SW480 (cell line): ENCODE results near the gene CMIP.
"Not testable (repeated sequence)": the region's sequence is repeated elsewhere in the genome, so short reads cannot be mapped to it uniquely, and the experiment has no call there.

Experiments
- DNase-seq: peaks from one replicate; pipeline ENCODE4 v3.0.0-alpha.2; 2016; ENCODE audit warnings: low spot score

CMIP gene

DNA sequence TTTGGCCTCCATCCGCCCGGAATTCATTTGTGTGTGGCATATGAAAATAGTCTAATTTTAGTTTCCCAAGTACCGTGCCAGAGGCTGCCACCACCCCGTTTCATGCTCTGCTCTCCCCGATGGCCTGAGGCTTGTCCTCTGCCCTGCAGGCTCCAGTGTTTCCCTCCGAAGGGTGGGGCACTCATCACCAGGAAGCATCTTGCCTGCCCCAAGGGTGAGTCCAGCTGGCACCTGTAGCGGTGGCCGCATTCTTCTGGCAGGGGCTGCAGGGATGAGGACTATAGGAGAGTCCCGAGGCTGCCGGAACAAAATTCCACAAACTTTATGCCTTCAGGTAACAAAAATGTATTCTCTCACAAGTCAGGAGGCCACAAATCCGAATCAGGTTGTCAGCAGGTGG lies 23.1 kb upstream of the CMIP start:
- no peak for DNase-seq

DNA sequence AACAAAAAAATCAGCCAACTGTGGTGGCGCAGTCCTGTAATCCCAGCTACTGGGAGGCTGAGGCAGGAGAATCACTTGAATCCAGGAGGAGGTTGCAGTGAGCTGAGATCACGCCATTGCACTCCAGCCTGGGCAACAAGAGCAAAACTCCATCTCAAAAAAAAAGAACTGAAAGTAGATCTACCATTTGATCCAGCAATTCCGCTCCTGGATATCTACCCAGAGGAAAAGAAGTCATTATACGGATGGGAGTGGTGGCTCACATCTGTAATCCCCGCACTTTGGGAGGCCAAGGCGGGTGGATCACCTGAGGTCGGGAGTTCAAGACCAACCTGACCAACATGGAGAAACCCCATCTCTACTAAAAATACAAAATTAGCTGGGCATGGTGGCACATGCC lies 22.5 kb upstream of the CMIP start:
- DNase-seq: not testable (repeated sequence)

DNA sequence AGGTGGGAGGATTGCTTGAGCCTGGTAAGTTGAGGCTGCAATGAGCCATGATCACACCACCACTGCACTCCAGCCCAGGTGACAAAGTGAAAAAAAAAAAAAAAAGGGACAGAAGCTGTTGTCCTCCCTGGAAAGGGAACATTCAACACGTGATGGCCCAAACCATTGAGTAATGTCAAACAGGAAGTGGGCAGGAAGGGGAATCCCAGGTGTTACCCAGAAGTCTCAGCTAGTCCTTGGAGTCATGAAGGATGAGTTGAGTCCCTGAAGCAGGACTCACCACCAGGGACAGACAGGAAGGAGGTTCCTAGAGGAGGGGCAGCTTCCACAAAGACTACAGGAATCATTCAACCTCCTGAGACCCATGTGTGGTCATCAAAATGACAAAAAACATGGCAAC lies 19.8 kb upstream of the CMIP start:
- peak; percentile 49 for DNase-seq

- no peak for DNase-seq
Observed at GRCh38 chr16:81427219-81427618, 17.4 kb upstream of the CMIP start.

GRCh38 chr16:81429045-81429521 lies 15.5 kb upstream of the CMIP start:
- no peak for DNase-seq

GRCh38 chr16:81431554-81432353 lies 12.9 kb upstream of the CMIP start:
- no peak for DNase-seq

GRCh38 chr16:81432937-81433557 lies 11.6 kb upstream of the CMIP start:
- no peak for DNase-seq

- DNase-seq: no peak
Observed at GRCh38 chr16:81435103-81435502, 9.5 kb upstream of the CMIP start.

- no peak for DNase-seq
Observed at GRCh38 chr16:81435567-81435966, 9.0 kb upstream of the CMIP start.

DNA sequence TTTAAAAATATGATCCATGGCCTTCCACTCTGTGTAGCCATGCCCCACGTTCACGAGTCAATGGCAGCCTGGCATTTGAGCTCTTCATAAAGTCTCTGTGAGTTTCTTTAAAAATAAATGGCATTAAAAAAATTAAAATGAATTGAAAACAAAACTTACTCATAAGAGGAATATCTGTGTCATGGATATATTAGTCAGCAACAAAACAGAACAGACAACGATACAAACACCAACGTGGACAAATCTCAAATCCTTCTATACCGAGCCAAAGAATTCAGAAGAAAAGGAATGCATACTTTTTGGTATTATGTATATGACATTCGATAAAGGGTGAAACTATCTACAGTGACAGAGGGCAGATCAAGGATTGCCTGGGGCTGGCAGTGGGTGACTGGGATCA lies 8.2 kb upstream of the CMIP start:
- no peak for DNase-seq

DNA sequence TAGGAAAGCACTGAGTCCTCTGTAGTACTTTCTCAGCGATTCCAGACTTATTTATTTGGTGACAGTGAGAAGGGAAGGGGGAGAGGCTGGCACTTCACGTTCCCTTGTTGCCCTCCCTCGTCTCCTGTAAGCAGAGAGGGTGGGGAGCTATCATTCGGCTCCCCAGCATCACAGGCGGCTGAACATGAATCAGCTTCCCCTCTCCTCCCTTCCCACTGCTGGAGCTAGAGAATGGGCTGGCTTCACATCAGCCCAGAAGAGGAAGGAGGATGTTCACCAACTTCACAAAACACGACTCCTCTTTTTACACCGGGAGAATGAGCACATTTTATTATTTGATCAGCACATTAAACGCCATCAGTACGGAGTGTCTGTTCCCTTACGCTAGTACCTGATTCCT lies 6.7 kb upstream of the CMIP start:
- DNase-seq: no peak

- no peak for DNase-seq
Observed at GRCh38 chr16:81440888-81441761, 3.5 kb upstream of the CMIP start.

DNA sequence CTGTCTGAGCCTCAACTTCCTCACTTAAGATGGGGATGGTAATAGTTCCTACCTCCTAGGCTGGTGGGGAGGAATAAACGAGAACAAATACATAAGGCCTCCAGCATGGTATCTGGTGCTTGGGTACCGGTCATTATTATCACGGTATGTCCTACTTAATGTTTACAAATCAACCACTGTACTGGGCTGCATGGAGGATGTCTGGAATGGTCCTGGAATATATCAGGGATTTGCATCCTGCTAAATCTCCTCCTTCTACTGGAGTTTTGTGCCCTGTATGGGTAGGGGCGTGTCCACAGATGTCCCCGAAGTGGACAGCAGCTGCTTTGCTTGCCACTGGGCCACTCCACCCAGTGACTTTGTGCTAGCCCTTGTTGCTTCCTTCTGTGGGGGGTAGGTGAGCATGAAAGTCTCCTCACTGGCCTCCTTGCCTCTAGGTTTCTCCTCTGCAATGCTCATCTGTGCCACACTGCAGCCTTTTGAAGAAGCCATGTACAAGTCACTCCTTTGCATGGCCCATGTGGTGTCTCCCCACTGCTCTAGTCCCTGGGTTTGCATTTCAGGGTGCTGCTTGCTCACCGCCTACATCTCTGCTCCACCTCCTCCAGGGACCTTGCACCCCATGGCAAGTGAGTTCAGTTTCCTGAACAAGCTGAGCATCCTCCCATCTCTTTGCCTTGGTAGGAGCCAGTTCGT lies 2.2 kb upstream of the CMIP start:
- DNase-seq: no peak

DNA sequence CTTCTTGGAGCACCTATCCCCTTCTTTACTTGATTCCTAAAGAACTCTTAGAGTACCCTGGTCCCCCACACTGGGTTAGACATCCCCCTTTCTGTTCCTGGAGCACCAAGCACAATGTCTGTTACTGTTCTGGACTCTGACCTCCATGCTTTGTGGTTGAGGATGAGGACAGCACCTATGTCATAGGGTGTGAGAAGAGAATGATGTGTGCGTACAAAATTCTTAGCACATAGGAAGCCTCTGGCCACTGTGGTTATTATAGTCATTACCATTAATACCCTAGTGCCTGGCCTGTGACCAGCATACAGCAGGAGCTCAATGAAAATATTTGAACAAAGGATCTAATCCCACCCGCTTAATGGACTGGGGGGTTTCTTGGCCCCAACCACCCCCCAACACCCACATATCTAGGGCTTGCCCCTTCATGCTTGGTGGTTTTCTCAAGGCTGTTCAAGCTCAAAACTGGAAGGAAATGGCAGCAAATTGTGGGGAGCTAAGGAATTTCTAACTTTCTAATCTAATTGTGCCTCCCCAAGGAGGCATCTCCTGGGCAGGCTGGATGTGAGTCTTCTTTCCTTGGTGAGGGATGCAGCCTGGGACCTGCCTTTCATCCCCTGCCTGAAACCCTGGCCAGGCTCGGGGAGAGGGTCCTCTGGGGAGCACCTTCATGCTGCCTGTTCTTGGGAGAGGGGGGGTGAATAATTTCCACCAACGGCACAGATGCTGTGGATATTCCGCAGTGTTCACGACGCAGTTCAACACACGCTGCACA lies 1.5 kb upstream of the CMIP start:
- DNase-seq: peak; percentile 61

DNA sequence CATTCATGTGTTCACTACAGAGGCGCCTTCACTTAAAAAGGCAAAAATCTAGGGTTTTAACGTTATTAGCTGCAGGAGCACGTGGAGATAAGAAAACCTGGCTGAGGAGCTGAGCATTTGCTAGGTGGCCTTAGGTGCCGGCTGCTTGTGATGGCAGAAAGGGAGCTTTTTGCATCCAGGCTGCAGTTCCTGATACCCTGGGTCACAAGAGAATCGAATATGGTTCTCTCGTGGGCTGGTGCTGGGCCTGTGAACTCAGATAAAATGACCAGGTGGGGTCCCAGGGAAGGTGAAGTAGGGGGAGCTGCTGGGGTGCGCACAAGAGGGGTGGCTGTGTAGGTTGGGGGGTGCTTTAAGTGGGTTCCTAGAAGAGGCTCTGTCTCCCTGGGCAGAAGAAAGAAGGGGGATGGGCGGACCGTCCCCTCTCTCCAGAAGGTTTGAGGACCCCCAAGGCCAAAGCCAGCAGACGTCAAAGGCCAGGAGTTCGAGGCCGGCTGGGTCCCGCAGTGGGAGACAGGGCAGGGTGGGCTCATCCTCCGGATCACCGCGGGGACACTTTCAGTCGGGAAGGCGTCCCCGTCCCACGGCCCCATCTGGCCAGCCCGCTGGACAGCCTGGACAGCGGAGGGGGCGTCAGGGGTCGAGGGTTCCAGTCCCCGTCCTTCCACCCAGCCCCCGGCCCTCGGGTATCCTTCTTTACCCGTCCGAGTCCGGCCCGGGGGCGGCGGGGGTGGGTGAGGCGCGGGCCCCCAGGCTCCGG lies 740 bp upstream of the CMIP start:
- no peak for DNase-seq

- DNase-seq: peak; percentile 60
Observed at GRCh38 chr16:81445143-81445961, 744 bp downstream of the CMIP start.

- DNase-seq: peak; percentile 34
Observed at GRCh38 chr16:81445966-81446906, 1.6 kb downstream of the CMIP start.

DNA sequence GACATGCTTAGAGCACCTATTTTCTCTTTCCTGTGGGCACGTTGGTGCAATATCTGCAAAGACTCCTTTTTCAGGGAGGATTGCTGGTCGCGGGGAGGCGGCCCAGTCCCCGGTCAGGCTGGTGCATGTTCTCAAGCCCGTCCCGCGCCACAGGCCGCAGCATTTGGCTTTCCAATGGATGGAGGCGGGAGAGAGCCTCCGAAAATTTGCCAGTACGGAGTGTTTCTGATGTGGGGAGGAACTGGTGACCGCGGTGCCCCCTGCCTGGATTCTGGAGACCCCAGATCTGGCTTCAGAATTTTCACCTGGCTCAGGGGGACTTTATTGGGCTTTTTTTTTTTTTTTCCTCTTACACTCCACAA lies 2.3 kb downstream of the CMIP start:
- no peak for DNase-seq
